NCI-H128 (cell line): ENCODE measurements around the gene METTL22.

Experiments used
- DNase-seq: peaks from one replicate; lab custom pipeline; 2025; ENCODE audit not compliant: unreplicated experiment; lab: John Stamatoyannopoulos, UW

The METTL22 gene

DNA sequence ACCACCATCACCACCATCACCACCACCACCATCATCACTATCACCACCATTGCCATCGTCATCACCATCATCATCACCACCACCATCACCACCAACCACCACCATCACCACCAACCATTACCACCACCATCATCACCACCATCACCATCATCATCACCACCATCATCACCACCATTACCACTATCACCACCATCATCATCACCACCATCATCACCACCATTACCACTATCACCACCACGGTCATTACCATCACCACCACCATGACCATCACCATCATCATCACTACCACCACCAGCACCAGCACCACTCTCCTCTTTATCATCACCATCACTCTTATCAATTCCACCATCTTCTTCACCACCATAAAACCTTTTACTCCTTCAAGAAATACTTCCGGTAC is 30.0 kb upstream of the METTL22 start:
- DNase-seq = no peak

DNA sequence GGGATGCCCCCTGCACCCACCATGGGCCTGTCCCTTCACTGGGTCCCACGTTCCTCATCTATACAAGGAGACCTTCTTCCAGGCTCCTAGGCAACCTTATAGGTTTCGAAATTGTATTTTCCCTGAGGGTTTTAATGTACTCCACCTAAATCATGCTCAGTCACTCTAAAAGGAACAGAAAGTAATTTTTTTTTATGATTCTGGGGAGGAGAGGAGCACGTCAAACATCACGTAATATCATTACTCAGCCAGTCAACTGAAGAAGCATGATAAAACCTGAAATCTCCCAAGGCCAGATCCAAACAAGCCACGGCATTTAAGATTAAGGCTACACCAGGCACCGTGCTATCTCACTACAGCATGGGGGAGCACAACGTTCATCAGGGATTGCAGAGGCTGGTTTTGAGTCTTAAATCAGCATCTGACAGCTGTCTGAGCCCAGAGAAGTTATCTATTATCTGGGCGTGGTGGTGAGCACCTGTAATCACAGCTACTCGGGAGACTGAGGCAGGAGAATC is 27.3 kb upstream of the METTL22 start:
- DNase-seq = no peak

DNA sequence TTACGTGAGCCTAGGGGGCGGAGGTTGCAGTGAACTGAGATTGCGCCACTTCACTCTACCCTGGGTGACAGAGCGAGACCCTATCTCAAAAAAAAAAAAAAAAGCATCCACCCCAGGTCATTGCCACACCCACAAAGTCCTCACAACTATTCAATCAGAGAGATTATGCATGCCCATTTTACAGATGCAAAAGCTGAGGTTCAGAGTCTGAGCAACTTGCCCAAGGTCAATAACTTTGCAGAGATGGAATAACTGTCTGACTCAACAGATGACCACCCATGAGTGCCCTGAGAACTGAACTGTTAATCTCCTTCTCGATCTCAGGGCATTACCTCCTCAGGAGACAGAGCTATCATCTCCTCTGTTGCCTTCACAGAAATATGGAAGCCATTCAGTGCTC is 25.7 kb upstream of the METTL22 start:
- DNase-seq = no peak

DNA sequence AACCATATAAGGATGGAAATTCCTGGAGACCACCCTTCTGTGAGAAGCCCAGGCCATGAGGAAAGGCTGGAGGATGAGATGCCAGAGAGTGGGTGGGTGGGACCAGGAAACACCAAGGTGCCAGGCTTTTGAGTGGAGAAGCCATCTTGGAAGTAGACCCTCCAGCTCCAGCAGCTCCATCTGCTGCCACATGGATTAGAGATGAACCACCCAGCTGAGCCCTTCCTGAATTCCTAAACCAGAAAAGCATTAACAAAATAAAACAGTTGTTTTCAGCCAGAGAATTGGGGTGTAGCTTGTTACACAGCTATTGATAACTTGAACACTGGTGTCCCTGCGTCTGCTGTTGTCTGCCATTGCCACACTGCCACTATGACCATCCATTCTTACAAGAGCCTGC is 24.9 kb upstream of the METTL22 start:
- no peak for DNase-seq

DNA sequence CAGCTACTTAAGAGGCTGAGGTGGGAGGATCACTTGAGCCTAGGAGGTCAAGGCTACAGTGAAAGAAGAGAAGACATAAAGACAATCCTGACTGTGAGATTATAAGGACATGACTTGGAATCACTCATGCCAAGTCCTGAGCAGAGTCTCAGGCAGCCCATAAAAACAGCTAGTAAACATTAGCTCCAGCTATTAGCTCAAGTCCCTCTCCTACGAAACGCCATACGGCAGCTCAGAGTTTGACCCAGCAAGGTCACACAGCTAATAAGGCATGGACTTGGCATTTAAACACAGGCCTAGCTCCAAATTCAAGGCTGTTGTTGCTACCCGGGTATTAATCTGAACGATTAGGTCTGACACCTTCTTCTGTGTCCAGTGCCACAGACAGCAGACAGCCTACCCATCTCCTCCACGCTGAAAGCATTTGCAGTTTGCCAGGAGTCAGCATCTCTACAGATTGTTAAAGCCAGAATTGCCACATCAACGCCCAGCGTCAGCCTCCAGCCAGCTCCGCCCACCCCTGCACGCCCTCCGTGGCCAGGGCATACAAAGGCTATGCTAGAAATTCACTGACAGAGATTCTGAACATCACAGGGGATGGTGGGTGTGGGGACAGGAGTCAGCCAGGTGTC is 21.2 kb upstream of the METTL22 start:
- DNase-seq = no peak

DNA sequence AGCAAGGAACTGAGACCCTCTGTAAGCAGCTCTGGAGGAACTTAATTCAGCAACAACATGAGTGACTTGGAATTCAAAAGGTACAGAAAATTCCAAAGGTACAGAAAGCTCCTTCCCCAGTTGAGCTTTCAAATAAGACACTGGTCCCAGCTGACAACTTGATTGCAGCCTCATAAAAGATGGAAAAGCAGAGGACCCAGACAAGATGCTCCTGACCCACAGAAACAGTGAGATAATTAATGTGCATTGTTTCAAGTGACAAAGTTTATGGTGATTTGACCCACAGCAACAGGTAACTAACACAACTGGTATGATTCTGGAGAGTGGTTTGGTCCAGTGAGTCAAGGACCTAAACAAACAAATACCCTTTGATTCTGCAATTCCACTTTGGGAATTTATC is 15.9 kb upstream of the METTL22 start:
- no peak for DNase-seq

DNA sequence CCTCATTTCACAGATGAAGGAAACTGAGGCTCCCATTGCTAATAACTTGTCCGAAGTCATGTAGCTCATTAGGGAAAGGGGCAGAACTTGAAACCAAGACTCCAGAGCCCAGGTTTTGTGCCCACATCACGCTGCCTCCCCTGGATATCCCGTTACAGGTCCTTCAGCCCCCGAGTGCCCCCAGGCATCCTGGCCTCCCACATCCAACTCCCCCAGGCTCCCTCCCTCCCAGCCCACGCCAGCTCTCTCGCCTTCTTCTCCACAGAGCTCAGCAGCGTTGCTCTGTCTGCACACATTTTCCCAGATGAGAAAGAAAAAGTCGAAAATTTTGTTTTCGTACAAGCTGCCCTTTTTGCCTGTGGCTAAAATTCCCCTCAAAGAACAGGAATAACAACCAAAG is 14.3 kb upstream of the METTL22 start:
- DNase-seq = no peak

DNA sequence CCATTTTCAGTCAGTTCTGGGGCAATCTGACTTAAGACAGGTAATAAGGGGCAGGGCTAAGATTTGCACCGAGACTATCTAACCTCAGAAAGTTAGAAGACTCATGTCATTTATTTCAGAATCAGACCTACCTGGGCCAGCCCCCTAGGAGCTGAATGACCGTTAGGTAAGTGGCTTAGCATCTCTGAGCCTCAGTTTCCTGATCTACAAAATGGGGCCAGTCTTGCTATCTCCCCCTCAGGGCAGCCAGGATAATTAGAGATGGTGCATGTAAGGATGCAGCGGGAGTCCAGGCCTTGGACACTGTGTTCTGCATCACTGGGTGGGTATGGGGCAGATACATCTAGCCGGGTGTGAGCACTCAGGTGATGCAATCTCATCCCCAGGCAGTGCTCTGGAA is 10.4 kb upstream of the METTL22 start:
- no peak for DNase-seq

DNA sequence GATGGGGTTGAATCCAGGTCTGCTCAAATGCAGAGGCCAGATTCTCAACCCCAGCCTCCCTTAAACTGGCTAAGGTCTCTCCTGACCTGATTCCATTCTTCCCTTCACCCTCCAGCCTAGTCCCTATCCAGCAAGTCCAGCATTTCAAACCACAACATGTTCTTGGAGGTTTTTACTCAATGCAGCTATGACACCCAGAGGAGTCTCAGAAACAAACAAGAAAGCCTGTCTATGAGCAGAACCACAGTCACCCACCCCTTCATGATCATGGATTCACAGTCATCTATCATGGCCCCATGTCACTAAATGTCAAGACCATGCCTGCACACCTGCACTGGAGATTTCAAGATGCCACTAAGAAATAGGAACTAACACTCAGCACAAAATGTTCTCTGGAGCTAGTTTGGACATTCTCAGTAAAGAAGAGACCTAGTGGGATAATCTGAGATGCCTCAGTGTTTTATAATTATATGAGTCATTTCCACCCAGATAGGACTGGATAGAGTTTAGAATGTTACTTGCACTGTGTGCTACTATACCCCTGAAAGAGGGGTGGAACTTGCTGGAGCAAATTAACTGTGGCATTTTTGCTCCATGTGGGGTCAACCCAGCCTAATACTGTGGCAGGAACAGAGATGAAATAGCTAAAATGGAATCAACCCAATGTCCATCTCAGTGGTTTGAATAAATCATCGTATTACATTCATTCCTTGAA is 9.5 kb upstream of the METTL22 start:
- no peak for DNase-seq

DNA sequence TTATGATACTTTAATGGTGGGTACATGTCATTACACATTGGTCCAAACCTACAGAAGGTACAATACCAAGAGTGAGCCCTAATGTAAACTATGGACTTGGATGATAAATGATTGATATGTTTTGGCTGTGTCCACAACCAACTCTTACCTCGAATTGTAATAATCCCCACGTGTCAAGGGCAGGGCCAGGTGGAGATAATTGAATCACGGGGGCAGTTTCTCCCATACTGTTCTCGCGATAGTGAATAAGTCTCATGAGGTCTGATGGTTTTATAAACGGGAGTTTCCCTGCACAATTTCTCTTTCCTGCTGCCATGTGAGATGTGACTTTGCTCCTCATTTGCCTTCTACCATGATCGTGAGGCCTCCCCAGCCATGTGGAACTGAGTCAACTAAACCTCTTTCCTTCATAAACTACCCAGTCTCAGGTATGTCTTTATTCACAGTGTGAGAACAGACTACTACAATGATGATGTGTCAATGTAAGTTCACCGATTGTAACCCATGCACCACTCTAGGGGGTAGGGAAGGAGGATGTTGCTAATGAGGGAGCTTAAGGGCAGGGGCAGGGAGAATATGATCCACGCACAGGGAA is 7.0 kb upstream of the METTL22 start:
- DNase-seq = no peak

DNA sequence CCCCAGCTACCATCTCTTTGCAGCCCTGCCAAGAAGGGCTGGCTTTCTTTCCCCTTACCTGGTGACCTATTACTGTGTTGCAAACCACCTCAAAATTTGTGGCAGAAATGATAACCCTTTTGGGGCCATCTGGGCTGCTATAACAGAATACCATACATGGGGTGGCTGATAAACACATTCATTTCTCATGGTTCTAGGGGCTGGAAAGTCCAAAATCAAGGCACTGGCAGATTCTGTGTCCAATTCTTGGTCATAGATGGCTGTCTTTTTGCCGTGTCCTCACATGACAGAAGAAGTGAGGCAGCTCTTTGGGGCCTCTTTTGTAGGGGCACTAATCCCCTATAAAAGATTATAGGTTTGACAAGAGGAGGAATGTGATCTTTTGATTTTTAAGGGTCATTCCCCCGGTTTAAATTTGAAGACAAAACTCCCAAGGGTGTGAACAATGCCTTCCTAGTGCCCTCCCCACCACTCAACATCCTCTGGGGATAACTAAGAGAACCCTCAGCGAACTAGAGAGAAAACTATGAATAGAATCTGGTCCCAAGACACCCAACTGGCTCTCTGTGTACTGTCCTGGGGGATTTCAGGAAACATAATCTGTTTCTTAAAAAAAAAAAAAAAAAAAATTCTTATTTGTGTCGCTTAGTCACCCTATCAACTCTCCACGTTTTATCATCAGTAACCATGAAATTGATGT is 1.7 kb upstream of the METTL22 start:
- no peak for DNase-seq

DNA sequence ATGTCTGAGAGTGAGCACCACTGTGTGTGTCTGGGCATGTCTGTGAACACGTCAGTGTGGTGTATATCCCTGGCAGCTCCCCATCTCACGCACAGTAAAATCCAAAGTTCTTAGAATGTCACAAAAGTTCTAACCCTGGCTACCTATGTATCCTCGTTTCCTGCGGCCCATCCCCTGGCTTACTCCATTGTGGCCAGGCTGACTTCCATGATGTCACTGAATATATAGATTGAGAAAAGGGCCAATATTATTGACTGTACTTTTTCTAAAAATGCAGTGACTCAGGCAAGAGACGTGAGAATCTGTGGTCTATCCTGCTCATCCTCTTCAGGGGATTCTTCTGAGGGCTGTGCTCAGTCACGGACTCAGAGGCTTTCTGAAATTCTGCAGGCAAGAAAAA is 963 bp upstream of the METTL22 start:
- DNase-seq = no peak

DNA sequence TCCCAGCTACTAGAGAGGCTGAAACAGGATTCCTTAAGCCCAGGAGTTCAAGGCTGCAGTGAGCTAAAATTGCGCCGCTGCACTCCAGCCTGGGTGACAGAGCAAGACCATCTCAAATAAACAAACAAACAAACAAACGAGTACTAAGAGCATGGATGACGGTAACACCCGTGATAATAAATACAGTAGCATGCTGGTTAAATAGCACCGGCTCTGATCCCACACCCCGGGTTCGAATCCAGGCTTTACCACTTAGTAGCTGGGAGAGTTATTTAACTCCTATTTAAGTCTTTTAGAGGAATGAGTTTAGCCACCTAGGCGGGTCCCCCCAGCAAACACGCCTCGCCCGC is 301 bp upstream of the METTL22 start:
- no peak for DNase-seq

DNA sequence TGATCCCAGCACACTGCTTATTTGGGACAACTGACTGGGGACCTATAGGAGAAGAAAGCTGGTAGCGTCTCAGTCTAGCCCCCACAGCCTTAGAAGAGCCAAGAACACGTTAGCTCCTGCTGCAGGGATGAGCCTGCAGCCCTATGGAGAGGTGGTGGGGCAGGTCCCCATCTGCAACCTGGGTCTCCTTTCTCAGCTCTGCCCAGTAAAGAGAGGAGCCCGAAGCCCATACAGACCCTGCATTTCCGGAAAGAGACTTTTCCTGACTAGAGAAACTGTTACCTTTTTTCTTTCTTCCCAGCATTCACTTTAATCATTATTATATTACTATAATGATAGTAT is 788 bp downstream of the METTL22 start:
- DNase-seq = no peak

DNA sequence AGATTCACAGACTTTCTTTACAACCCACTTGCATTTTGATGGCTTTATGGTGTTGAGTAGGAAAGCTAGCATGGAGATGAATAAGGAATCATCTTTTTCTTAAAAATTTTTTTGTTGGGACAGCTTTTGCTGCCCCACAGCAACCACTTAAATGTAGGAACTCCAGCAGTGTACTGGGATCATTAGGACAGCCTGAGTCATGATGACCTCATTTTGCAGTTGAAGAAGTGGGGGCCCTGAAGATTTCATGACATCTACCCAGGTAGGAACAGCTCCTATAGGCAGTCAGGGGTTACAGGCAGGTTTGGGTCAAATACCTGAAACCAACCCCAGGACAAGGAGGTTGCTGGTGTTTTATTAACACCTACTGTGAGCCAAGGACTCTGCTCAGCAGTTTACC is 2.1 kb downstream of the METTL22 start:
- DNase-seq = no peak

DNA sequence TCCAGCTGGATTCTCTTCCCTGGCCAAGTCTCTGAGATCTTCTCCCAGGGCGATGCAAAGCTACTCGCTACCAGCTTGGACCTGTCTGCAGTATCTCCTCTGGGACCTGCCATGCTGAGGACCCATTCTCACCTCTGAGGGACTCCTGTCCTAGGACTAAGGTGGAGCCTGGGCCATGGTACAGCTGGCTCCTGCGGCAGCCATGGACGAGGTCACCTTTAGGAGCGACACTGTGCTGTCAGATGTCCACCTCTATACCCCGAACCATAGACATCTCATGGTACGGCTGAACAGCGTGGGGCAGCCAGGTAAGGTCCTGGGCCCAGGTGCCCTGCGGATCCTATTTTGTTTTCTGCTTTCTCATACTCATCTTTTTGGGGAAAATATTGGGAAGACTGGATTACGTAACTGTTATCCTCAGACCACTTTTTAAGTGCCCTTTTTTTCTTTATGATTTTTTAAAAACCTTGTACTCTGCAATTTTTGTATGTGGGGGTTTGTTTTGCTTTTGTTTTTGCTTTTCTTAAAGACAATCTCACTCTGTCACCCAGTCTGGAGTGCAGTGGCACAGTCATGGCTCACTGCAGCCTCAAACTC is 4.1 kb downstream of the METTL22 start:
- DNase-seq = no peak

DNA sequence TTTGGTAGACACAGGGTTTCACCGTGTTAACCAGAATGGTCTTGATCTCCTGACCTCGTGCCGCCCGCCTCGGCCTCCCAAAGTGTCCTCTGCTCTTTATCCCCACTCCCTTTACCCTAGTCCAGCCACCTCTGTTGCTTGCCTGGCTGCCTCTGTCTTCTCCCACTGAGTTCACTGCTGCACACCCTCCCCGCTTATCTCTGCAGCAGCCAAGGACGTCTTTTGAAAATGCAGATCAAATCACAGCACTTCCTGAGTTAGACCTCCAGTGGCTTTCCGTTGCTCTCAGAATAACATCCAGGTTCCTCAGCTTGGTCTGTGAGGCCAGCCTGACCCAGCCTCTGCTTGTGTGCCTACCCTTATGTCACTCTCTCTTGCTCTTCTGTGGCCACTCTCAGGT is 5.4 kb downstream of the METTL22 start:
- DNase-seq = no peak

DNA sequence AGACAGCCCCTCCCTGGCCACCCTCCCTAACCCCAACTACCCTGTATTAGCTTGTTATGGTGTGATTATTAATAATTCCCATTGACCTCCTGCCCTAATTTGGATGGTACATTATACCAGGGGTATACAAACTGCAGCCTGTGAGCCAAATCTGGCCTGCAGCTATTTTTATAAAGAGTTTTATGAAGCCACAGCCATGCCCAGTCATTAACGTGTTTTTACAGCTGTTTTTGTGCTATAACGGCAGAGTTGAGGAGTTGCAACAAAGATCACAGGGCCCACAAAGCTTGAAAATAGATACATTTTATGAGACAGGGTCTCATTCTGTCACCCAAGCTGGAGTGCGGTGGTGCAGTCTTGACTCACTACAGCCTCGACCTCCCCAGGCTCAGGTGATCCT is 6.0 kb downstream of the METTL22 start:
- DNase-seq = no peak

DNA sequence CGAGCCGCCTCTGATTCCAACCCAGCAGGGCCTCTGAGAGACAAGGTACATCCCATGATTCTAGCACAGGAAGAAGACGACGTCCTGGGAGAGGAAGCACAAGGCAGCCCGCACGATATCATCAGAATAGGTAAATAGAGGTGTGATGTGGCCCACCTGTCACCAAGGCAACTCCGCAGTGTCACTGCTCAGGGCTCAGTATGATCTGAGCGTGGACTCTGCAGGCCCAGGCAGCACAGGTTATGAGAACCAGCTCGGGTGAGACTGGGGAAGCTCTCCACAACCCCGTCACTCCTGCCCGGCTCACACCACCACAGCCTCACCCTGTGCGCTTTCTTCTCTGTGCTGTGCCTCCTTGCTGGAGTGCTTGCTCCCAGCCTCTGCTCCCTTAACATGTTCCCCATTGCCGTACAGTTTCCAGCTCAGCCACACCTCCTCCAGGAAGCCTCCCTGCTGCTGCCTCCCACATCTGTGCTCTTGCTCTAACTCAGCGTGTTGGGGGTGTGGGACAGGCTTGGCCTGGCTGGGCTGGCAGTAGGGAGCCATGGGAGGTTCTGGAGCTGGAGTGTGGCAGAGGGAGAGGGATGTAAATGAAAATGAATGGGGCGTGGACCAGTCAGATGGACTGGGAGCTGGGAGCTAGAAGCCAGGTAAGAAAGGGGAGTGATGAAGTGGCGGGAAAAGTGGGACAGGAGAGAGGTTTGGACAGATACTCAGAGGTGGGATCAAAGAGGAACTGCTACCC is 7.7 kb downstream of the METTL22 start:
- DNase-seq = no peak

DNA sequence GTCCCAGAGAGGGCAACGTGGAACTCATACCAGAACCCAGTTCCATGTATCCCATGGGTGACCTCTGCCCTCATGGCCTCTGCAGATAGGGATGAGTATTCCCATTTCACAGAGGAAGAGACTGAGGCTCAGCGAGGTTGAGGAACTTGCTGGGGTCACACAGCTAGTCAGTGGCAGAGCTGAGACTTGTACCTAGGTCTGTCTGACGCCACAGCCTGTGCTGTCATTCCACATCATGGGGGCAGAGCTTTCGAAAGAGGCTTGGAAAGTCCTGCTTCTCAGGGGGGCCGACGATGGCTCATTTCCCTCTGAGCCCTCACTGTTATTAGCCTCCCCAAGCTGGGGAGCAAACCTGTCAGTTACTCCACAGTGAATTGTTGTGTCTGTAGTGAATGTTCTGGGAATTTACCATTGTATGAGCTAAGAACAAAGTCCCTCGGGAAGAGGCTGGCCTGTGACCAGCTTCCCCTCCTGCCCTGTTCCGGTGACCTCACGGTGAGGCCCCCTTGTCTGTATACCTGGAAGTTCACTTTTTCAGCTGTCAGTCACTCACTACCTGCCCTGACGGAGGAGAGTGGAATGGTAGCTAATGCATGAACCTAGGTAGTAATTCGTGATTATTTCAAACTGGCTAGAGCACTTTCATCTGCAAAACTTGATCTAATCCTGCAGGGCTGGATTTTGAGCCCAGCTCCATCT is 8.9 kb downstream of the METTL22 start:
- no peak for DNase-seq
